HG03432 (cell line): Measurements from ENCODE around the gene ZNF296.

Experiments used
- ATAC-seq: cut with Tn5 transposase; IDR thresholded peaks from one replicate; pipeline ENCODE4 v1.9.1; 2021; ENCODE audit warnings: mild to moderate bottlenecking, moderate library complexity; ENCODE audit not compliant: unreplicated experiment

The ZNF296 gene

GRCh38 chr19:45027371-45027770 is 48.9 kb downstream of the ZNF296 start:
- ATAC-seq, result no peak

GRCh38 chr19:45025264-45025663 is 51.0 kb downstream of the ZNF296 start:
- no peak for ATAC-seq

GRCh38 chr19:45023048-45023447 is 53.2 kb downstream of the ZNF296 start:
- ATAC-seq, result no peak

- no peak for ATAC-seq
These were observed 54.3 kb downstream of the ZNF296 start for GRCh38 chr19:45021971-45022370.
